GM21723 (cell line): ENCODE measurements around the gene DCAF11.

Source experiments
- ATAC-seq: cut with Tn5 transposase; IDR thresholded peaks from one replicate; pipeline ENCODE4 v1.9.1; 2021; ENCODE audit warnings: mild to moderate bottlenecking, moderate library complexity; ENCODE audit not compliant: unreplicated experiment

The DCAF11 gene

DNA sequence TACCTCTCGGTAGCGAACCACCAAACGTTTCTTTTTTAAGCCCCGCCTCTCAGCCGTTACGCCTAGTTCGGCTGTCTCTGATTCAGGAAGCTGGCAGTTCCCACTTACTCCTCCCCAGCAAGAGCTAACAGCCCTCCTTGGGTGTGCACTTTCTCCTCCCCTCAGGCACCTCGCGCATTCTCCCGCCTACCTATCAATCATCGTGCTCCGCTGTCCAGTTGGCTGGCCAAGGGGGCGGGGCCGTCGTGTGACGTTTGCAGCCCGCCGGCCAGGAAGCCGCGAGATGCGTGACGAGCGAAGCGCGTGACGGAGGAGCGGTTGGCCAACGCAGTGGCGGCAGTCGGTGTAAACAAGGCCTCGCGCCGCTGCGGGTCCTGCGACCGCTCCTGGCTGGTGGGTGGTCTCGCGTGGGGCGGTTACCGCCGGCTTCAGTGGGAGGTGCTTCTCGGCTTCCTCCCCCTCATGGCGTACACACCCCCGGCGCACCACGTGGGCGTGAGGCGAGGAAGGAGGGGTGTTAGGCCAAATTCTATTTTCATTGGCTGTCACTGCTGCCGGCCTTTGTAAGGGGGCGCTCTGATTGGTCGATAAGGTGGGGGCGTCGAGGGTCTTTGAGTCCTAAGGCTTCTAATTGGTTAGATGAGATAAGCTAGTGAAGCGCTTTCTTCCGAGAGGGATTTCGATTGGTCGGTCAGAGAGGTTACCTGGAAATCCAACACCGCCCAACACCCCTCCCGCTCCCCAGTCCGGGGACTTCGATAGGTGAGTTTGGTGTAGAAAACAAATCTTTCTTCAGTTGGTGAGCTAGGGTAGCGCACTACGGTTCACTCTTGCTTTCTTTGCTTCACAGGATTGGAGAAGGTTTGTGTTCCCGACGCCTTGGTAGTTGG lies at the start of gene DCAF11, which contains the start of gene NRL:
Gene DCAF11 (plus strand): TSS at position 246 of the 890 bp plus-strand sequence. CDS start 818 bp downstream, outside the sequence.
Gene NRL (minus strand): TSS at position 418 of the 890 bp plus-strand sequence. CDS start 32,101 bp downstream, outside the sequence.
- peak; percentile 86 for ATAC-seq

DNA sequence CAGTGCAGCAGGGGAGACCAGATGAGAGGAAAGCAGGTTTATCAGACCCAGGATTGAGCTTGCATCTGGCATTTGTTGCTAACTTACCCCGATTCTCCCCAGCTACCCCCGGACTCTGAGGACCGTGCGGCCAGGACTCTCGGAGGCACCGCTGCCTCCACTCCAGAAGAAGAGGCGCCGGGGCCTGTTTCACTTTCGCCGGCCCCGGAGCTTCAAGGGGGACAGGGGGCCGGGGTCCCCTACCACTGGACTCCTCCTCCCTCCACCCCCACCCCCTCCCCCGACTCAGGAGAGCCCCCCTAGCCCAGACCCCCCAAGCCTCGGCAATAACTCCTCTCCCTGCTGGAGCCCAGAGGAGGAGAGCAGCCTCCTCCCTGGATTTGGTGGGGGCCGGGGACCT lies 49.7 kb upstream of the DCAF11 start:
- ATAC-seq: no peak

DNA sequence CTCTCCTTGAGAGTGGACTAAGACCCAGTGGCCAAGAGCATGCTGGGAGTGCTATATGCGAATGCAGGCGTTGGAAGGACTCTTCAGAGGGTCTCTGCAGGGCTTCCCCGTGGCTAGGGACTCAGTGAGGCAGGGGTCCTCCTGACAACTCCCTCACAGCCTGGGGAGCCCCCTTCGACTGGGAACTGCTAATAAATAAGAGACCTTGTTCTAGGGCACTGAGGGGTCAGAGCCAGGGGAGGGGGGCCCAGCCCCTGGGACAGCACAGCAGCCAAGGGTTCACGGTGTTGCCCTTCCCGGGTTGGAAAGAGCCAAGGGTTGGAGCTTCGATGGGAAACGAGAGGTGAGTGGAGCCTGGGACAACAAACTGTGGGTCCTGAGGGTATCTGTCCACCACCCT lies 49.2 kb upstream of the DCAF11 start:
- no peak for ATAC-seq

DNA sequence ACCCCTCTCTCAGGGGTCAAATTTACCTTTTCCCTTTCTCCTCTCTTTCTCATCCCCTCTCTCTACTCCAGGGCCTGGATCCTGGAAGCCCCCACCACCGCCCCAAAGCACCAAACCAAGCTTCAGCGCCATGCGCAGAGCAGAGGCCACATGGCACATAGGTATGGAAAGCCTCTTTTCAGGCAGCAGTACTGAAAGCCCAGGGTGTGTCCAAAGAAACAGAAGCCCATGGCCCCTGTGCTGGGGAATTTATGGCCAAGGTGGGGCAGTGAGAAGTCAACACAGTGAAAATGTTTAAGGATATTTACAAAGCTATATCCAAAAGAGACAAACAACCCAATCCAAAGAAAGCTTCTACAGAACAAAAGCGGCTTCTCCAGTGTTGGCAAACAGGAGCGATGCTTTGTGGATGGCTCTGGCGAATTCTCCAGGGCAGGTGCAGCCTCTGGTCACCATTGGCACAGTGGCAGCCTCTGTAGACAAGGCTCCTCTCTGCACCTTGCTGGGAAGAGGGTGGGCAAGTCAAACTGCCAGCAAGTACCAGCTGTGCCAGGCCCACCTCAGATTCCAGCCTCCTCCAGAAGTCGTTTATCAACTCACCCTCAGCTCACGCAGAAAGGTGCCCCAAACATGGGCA lies 48.0 kb upstream of the DCAF11 start:
- no peak for ATAC-seq

DNA sequence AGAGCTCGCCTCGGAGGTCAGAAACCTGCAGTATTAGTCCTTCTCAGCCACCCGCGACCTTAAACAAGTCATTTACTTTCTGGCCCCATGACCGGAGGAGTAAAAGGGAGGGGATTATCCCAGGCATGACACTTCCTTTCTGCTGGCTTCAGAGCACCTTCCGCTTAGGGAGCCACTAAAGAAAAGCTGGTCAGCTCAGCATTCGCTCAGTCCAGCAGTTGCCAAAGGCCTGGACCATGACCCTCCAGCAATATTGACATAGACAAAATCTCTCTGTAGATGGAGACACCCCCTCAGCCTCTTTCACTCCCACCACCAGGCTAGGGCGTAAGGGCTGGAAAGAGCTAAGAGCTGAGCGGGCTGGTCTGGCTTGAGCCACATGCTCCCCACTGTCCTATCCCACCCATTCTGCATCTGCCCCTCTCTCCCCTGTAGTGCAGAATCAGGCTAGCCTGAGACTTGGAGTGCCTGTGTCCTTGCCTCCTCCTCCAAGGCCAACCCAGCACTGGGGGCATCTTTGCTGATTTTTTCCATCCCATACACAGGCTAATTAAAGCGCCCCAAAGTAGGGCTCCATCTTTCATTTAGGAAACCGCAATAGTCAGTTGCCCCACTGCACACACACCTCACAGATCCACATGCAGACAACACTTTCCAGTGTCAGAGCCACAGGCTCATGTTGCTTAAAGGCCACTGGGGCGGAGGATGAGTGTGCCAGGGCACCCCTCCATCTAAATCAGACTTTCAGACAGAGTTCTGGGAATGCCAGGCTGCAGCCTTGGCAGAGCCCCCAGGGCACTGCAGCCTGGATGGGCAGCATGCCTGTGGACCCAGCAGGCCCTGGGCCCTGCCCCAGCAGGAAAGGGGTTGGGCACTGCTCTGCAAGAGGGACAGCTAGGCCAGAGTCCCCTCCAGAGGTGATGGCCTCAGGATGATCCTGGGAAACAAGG lies 47.2 kb upstream of the DCAF11 start:
- ATAC-seq: no peak

DNA sequence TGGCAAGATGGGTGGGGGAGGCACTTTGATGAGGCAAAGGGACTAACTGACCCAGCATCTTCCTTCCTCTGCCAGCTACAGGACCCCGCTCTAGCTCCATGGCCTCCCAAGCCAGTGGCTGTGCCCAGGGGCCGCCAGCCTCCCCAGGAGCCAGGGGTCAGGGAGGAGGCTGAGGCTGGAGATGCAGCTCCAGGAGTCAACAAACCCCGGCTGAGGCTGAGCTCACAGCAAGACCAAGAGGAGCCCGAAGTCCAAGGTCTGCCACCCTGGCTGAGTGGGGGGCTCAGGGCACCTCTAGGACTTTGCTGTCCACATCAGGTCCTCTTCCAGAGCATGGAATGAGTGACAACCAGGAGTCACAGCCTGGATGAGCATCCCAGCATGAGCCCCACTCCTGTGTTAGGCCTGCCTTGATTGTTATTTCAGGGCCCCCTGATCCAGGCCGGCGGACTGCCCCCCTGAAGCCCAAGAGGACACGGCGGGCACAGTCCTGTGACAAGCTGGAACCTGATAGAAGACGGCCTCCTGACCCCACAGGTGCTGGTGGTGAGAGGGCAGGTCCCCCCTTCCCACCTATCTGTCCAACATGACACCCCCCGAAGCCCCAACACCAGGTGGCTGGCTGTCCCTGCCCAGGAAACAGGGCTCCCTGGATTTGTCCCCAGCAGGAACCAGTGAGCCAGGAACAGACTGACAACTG lies 45.7 kb upstream of the DCAF11 start:
- ATAC-seq: no peak

DNA sequence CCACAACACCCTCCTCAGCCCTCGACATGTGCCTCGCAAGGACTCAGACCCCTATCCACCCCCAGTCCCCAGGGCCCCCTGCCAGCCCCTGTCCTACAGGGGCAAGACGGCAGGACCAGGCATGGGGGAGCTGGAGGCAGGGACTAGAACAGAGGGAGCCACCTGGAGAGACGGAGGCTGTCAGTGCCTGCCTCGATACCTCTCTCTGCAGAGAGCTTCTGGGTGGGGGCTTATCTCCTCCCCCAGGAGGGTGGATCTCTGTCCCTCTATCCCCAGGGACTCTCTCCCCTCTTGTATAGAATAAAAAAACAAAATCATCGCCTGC lies 45.2 kb upstream of the DCAF11 start:
- ATAC-seq: no peak

DNA sequence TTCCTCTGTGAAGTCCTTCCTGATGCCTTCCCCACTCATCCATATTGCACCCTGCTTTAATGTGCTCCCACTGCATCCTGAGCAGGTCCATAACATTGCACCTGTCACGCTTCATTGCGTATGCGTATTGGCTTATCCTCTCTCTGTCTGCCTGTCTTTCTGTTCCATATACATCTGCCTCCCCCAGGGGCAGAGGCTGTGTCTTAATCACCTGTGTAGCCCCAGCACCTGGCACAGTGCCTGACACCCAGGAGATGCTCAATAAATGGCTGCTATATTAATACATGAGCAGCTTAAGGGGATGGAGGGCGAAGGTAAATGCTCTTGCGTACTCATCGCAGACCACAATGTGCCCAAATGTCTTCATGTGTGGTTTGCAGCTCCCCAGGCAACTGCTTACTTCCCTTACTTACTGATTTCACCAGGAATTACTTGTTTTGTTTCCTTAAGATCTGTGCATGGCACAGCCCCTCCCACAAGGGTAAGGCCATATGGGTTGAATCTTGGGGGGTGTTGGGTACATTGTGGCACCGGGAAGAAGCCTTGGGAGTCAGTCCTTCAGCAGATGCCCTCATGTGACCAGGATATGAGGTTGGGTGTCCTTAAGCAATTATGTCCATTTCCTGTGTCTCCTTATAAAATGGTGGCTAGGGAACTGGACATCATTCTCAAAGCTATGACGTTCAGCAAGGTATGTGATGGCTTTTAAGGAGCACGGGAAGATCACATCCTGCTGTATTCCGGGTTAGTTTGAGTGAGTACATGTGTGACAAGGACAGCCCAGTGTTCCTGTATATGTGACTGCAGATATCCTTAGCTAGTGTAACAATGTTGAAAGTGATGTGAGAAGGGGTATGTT lies 44.1 kb upstream of the DCAF11 start:
- ATAC-seq: no peak

DNA sequence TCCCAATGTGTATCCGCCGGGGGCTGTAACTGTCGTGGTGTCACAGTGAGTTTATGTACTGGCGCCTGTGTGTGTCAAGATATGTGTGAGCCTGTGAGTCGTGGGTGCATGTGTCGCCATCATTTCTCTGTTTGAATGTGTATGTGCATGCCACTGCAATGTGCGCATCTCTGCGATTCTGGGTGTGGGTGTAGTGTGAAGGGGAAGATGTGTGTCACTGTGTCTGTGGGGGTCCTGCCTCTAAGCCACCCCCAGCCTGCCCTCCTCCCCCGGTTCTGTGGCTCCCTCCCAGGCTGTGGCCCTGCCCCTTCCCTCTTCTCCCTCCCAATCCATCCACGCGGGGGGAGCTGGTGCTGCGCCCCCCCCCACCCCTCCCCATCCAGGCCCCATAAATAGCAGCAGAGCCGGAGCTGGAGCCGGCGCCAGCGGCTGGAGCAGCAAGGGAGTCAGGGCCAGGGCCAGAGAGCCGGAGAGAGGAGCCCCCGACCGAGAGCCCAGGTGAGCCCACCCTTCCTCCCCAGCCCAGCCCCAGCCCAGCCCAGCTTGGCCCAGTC lies 43.4 kb upstream of the DCAF11 start, which contains the start of gene CPNE6:
Gene CPNE6 (plus strand): TSS at position 419 of the 554 bp plus-strand sequence. CDS start 1,375 bp downstream, outside the sequence.
- no peak for ATAC-seq

DNA sequence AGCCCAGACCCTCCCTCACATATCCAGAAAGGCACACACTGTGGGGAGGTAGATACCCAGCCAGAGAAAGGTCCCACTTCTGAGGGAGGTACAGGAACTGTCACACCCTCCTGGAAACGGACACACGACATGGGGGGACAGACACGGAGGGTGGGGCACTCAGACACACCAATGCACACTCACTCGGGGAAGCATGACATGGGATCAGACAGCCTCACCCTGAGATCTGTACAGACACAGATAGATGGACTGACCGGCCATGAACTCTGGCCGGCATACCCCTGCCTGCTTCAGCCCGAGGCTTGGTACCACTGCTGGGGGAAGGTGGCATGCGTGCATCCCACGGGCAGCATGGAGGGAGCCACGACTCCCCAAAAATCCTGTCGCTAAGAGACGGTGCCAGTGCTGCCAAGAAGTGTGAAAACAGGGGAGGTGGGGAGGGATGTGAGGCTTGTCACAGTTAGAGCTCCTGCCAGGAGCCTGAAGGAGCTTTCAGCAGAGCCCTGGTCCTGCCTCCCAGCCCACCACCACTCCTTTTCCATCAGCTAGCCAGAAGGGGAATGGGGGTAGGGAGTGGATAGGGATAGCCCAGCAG lies 42.6 kb upstream of the DCAF11 start:
- no peak for ATAC-seq

DNA sequence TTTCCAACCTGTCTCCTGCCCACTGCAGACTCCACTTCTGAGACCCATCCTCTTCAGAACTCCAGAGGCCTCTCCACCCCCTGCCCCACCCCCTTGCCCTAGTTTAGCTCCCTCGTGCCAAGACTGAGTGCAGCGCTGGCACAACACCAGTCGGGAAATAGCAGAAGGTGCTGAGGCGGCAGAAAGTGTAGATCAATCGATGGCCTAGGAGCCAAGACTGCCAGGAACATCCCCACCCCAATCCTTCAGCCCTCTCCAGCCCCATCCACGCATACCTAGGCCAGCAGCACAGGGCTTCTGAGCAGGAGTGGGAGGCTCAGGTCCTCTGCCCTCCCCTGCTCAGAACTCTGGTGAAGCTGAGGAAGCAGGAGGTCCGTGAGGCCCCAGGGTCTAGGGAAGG lies 42.1 kb upstream of the DCAF11 start:
- ATAC-seq: no peak

DNA sequence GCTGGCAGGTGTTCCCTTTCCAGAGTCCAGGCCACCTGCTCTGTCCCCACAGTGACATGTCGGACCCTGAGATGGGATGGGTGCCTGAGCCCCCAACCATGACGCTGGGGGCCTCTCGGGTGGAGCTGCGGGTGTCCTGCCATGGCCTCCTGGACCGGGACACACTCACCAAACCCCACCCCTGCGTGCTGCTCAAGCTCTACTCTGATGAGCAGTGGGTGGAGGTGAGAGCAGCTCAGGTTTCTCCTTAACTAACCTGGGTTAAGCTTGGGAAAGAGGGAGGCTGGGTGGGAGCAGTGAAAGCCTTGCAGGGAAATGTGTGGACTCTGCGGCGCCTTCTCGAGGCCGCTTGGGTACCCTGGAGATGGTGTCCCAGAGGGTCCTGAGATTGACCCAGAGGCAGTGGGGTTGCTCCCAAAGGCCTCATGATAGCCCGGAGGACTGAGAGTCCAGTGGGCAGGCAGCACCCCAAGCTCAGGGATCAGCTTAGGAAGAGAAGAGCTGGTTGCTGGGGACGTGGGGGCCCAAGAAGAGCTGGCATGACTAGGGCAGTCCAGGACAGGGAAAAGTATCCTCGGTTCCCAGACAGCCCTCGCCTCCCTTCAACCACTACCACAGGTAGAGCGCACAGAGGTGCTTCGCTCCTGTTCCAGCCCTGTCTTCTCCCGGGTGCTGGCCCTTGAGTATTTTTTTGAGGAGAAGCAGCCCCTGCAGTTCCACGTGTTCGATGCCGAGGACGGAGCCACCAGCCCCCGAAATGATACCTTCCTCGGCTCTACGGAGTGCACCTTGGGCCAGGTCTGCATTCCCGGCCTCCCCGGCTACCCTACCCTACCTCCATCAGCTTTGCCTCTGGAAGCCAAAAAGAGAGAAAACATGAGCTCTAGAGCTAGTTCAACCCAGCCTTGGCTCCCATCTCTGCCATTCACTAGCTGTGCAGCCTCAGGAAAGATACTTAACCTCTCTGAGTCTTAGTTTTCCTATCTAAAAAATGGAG lies 41.4 kb upstream of the DCAF11 start:
- no peak for ATAC-seq

DNA sequence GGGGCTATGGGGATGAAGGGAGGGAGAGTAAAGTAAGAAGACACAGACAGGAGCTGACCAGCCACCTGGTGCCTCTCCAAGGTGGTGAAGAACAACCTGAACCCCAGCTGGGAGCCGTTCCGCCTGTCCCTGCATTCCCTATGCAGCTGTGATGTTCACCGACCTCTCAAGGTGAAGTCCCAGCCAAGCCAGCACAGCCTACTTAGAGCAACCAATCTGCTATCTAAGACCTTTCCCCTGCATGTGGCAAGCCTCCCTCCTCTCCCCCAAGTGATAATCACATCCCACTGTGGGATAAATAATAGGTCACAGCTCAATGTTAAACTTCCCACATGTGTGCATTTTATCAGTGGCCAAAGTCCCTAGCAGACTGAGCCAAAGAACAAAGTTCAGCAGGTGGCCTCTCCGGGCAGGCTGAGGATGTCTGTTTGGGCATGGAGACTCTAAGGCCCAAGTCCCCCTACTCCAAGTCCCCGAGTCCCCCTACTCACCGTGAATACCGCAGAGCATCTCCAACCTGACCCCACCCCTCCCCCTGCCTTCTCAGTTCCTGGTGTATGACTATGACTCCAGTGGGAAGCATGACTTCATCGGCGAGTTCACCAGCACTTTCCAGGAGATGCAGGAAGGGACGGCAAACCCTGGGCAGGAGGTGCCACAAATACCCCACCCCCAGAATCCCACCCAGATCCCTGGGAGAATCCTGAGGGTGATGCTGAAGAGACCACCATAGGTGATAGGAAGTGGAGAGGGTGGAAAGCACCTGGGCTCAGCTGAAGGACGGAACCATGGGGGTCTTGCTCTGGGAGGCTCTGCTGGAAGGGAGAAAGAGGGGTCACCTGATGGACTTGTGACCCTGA lies 39.7 kb upstream of the DCAF11 start:
- ATAC-seq: no peak

DNA sequence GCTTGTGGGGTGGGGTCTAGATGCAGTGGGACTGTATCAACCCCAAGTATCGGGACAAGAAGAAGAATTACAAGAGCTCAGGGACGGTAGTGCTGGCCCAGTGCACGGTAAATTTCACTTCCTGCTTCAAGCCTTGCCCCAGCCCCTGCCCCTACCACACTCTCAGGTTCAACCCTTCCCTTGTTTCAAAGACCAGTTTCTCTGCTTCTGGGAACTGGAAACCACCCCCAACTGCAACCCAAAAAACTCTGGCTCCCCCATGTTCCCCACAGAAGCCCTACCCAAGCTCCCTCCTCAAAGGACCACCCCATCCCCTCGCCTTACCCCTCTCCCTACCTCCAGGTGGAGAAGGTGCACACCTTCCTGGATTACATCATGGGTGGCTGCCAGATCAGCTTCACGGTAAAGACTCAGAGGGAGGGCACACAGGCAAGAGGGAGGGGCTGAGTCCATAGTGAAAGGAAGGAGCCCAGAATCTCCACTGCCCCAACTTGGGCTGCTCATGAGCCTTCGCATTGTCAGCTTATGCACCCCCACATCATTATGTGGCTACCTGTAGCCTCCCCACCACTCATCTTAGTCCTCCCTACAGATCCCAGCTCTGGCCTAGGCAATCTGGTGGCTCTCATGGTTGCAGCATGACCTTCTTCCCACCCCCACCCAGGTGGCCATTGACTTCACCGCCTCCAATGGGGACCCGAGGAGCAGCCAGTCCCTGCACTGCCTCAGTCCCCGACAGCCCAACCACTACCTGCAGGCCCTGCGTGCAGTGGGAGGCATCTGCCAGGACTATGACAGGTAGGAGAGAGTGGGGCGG lies 38.9 kb upstream of the DCAF11 start:
- peak; percentile 65 for ATAC-seq

DNA sequence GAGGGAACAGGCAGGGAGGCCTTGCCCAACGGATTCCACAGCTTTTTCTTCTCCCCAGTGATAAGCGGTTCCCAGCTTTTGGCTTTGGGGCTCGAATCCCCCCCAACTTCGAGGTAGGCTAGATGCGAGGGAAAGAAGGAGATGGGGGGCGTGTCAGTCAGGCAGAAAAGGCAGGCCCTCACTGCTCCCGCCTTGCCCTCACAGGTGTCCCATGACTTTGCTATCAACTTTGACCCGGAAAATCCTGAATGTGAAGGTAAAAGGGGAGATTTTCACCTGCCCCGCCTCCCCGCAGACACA lies 38.3 kb upstream of the DCAF11 start:
- ATAC-seq: no peak

DNA sequence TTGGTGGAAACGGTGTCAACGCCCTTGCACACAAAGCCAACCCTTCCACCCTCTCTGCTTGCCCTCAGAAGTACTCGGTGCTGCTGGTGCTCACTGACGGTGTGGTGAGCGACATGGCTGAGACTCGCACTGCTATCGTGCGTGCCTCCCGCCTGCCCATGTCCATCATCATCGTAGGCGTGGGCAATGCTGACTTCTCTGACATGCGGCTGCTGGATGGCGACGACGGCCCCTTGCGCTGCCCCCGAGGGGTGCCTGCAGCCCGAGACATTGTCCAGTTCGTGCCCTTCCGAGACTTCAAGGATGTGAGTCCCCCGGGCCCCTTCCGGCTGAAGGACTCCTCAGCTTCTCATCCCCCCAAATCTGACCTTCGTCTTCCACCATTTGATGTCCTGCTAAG lies 37.5 kb upstream of the DCAF11 start:
- no peak for ATAC-seq
